Astrocyte (in vitro differentiated cells and primary cell): ENCODE results near the gene FAM81A.

Experiments
- EZH2 ChIP-seq: IDR thresholded peaks from 2 replicates; pipeline ENCODE4 v1.6.1; 2012; ENCODE audit warnings: mild to moderate bottlenecking, low read length, inconsistent platforms; ENCODE audit not compliant: insufficient read depth
- TF ChIP-seq, protein P1 (sequence below): IDR thresholded peaks from 2 replicates; pipeline ENCODE4 v1.5.1; 2011; ENCODE audit warnings: low read depth, mild to moderate bottlenecking, inconsistent platforms, low read length, moderate library complexity; ENCODE audit not compliant: insufficient read depth

DNA sequence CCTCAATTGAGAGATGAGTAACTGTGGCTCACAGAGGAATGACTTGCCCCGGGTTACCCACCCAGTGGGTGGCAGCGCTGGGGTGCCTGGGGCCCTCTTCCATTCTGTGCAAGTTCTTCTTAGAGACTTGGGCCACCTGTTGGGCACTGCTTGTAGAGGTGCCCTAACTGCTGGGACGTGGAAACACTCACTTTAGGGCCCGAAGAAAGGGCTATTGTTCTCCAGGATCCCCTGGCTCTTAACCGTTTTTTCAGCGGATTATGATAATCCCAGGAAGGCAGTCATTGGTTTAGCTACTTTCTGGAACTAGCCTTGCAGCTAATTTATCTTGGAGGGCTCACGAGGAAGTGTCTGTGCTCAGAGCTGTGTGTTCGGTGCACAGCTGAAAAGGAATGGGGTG is 107.6 kb downstream of the FAM81A start:
- TF ChIP-seq, protein P1, sequence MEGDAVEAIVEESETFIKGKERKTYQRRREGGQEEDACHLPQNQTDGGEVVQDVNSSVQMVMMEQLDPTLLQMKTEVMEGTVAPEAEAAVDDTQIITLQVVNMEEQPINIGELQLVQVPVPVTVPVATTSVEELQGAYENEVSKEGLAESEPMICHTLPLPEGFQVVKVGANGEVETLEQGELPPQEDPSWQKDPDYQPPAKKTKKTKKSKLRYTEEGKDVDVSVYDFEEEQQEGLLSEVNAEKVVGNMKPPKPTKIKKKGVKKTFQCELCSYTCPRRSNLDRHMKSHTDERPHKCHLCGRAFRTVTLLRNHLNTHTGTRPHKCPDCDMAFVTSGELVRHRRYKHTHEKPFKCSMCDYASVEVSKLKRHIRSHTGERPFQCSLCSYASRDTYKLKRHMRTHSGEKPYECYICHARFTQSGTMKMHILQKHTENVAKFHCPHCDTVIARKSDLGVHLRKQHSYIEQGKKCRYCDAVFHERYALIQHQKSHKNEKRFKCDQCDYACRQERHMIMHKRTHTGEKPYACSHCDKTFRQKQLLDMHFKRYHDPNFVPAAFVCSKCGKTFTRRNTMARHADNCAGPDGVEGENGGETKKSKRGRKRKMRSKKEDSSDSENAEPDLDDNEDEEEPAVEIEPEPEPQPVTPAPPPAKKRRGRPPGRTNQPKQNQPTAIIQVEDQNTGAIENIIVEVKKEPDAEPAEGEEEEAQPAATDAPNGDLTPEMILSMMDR = no peak
- no peak for TF ChIP-seq EZH2
